ENCODE measurements around the gene SPOCK3. TPM values are rescaled to one million over a fixed set of nuclear protein-coding genes. Genes with fewer than 3 reads are reported as not detected.
"Not testable (repeated sequence)": the region's sequence is repeated elsewhere in the genome, so short reads cannot be mapped to it uniquely, and the experiment has no call there.

SPOCK3 gene
- total RNA-seq, 1 donor from 2014 or later: not detected

- no peak for ATAC-seq
- intact Hi-C loops (cut with DNase I): no loop called here
- no peak for DNase-seq (ENCODE audit: low spot score)
These were observed 372.3 kb downstream of the SPOCK3 start for GRCh38 chr4:166862032-166862431.

GRCh38 chr4:166850398-166850797 lies 383.9 kb downstream of the SPOCK3 start:
- intact Hi-C loops (cut with DNase I); DNase-seq (ENCODE audit: low spot score); ATAC-seq: not testable (repeated sequence)

GRCh38 chr4:166846939-166847338 lies 387.4 kb downstream of the SPOCK3 start:
- DNase-seq (ENCODE audit: low spot score): no peak

GRCh38 chr4:166842795-166843261 lies 391.5 kb downstream of the SPOCK3 start:
- no peak for ATAC-seq
- no peak for DNase-seq (ENCODE audit: low spot score)
- intact Hi-C loops (cut with DNase I): no loop called here

More at GRCh38 chr4:166846939-166847338, 387.4 kb downstream of the SPOCK3 start:
- no peak for ATAC-seq
- intact Hi-C loops (cut with DNase I): no loop called here

- ATAC-seq: no peak
- intact Hi-C loops (cut with DNase I): no loop called here
- DNase-seq (ENCODE audit: low spot score): no peak
These were observed 394.6 kb downstream of the SPOCK3 start for GRCh38 chr4:166839615-166840251.

GRCh38 chr4:166838975-166839614 lies 395.2 kb downstream of the SPOCK3 start:
- intact Hi-C loops (cut with DNase I): no loop called here
- ATAC-seq (no peak), DNase-seq (ENCODE audit: low spot score) (no peak)

- ATAC-seq (no peak), DNase-seq (ENCODE audit: low spot score) (no peak)
- intact Hi-C loops (cut with DNase I): no loop called here
These were observed 397.4 kb downstream of the SPOCK3 start for GRCh38 chr4:166836865-166837264.

GRCh38 chr4:166827629-166828028 lies 406.7 kb downstream of the SPOCK3 start:
- ATAC-seq (no peak), DNase-seq (ENCODE audit: low spot score) (no peak)
- intact Hi-C loops (cut with DNase I): no loop called here

- intact Hi-C loops (cut with DNase I): no loop called here
- ATAC-seq (no peak), DNase-seq (ENCODE audit: low spot score) (no peak)
These were observed 407.1 kb downstream of the SPOCK3 start for GRCh38 chr4:166827167-166827566.

- DNase-seq (ENCODE audit: low spot score) (no peak), ATAC-seq (no peak)
- intact Hi-C loops (cut with DNase I): no loop called here
These were observed 410.4 kb downstream of the SPOCK3 start for GRCh38 chr4:166823848-166824247.

- DNase-seq (ENCODE audit: low spot score) (no peak), ATAC-seq (no peak)
- intact Hi-C loops (cut with DNase I): no loop called here
These were observed 411.2 kb downstream of the SPOCK3 start for GRCh38 chr4:166823126-166823525.

GRCh38 chr4:166822386-166822785 lies 411.9 kb downstream of the SPOCK3 start:
- intact Hi-C loops (cut with DNase I): no loop called here
- no peak for ATAC-seq

GRCh38 chr4:166816890-166817289 lies 417.4 kb downstream of the SPOCK3 start:
- ATAC-seq: no peak
- intact Hi-C loops (cut with DNase I): no loop called here
- no peak for DNase-seq (ENCODE audit: low spot score)

More at GRCh38 chr4:166822386-166822785, 411.9 kb downstream of the SPOCK3 start:
- no peak for DNase-seq (ENCODE audit: low spot score)

GRCh38 chr4:166808380-166808779 lies 425.9 kb downstream of the SPOCK3 start:
- ATAC-seq (no peak), DNase-seq (ENCODE audit: low spot score) (no peak)
- intact Hi-C loops (cut with DNase I): no loop called here

GRCh38 chr4:166802346-166802745 lies 431.9 kb downstream of the SPOCK3 start:
- ATAC-seq: no peak
- intact Hi-C loops (cut with DNase I): no loop called here
- DNase-seq (ENCODE audit: low spot score): no peak

GRCh38 chr4:166798126-166798525 lies 436.2 kb downstream of the SPOCK3 start:
- DNase-seq (ENCODE audit: low spot score) (no peak), ATAC-seq (no peak)
- intact Hi-C loops (cut with DNase I): no loop called here

GRCh38 chr4:166777760-166778159 lies 456.5 kb downstream of the SPOCK3 start:
- no peak for ATAC-seq
- DNase-seq (ENCODE audit: low spot score): no peak
- intact Hi-C loops (cut with DNase I): no loop called here

- intact Hi-C loops (cut with DNase I): no loop called here
- ATAC-seq (no peak), DNase-seq (ENCODE audit: low spot score) (no peak)
These were observed 471.3 kb downstream of the SPOCK3 start for GRCh38 chr4:166763018-166763417.

GRCh38 chr4:166741742-166742141 lies 492.6 kb downstream of the SPOCK3 start:
- no peak for ATAC-seq
- intact Hi-C loops (cut with DNase I): no loop called here
- no peak for DNase-seq (ENCODE audit: low spot score)

GRCh38 chr4:166739215-166739614 lies 495.1 kb downstream of the SPOCK3 start:
- DNase-seq (ENCODE audit: low spot score); ATAC-seq; intact Hi-C loops (cut with DNase I): not testable (repeated sequence)

- intact Hi-C loops (cut with DNase I): no loop called here
- DNase-seq (ENCODE audit: low spot score) (no peak), ATAC-seq (no peak)
These were observed 496.9 kb downstream of the SPOCK3 start for GRCh38 chr4:166737430-166737829.
